H9 (cell line): ENCODE measurements around the gene NIM1K. TPM values are rescaled to one million over a fixed set of nuclear protein-coding genes. Genes with fewer than 3 reads are reported as not detected.

ENCODE experiments used
- DNase-seq: peaks from one replicate; pipeline ENCODE4 v3.0.0-alpha.2; 2017
- H2AFZ ChIP-seq: one replicate; pipeline ENCODE4 v1.6.1; 2013; ENCODE audit warnings: mild to moderate bottlenecking, low read length, control low read depth, moderate library complexity
- H2AK5ac ChIP-seq: 2 replicates; pipeline ENCODE4 v1.6.1; 2013; ENCODE audit warnings: low read length, control low read depth, mixed read lengths; ENCODE audit not compliant: insufficient read length
- H2BK120ac ChIP-seq: one replicate; pipeline ENCODE4 v1.6.1; 2013; ENCODE audit warnings: low read depth, mild to moderate bottlenecking, low read length, control low read depth, inconsistent platforms; ENCODE audit not compliant: poor library complexity, severe bottlenecking
- H2BK12ac ChIP-seq: 2 replicates; pipeline ENCODE4 v1.6.1; 2013; ENCODE audit warnings: low read length, control low read depth, mixed read lengths, low read depth; ENCODE audit not compliant: insufficient read length
- H2BK15ac ChIP-seq: 2 replicates; pipeline ENCODE4 v1.6.1; 2013; ENCODE audit warnings: low read depth, low read length, control low read depth
- H2BK20ac ChIP-seq: one replicate; pipeline ENCODE4 v1.6.1; 2013; ENCODE audit warnings: low read depth, mild to moderate bottlenecking, low read length, control low read depth, inconsistent platforms; ENCODE audit not compliant: poor library complexity, severe bottlenecking
- H2BK5ac ChIP-seq: 2 replicates; pipeline ENCODE4 v1.6.1; 2013; ENCODE audit warnings: low read length, control low read depth, mixed read lengths; ENCODE audit not compliant: insufficient read length
- H3K14ac ChIP-seq: 2 replicates; pipeline ENCODE4 v1.6.1; 2013; ENCODE audit warnings: low read length, control low read depth; ENCODE audit not compliant: insufficient read depth
- H3K18ac ChIP-seq: 2 replicates; pipeline ENCODE4 v1.6.1; 2013; ENCODE audit warnings: low read depth, mild to moderate bottlenecking, mixed read lengths, low read length, control low read depth; ENCODE audit not compliant: insufficient read length
- H3K23ac ChIP-seq: 2 replicates; pipeline ENCODE4 v1.6.1; 2013; ENCODE audit warnings: low read length, control low read depth, mixed read lengths, low read depth; ENCODE audit not compliant: insufficient read length
- H3K23me2 ChIP-seq: 2 replicates; pipeline ENCODE4 v1.6.1; 2013; ENCODE audit warnings: low read depth, mild to moderate bottlenecking, mixed read lengths, low read length, control low read depth; ENCODE audit not compliant: insufficient read length, poor library complexity, severe bottlenecking
- H3K27ac ChIP-seq: 2 replicates; pipeline ENCODE4 v1.5.1; 2013; ENCODE audit warnings: low read length, control low read depth, mixed read lengths, low read depth; ENCODE audit not compliant: insufficient read length
- H3K27me3 ChIP-seq: 2 replicates; pipeline ENCODE4 v1.6.1; 2013; ENCODE audit warnings: low read length, control low read depth, inconsistent platforms; ENCODE audit not compliant: insufficient read depth
- H3K4ac ChIP-seq: 2 replicates; pipeline ENCODE4 v1.6.1; 2013; ENCODE audit warnings: low read depth, mild to moderate bottlenecking, control low read depth, inconsistent platforms, low read length, moderate library complexity
- H3K4me1 ChIP-seq: 2 replicates; pipeline ENCODE4 v1.6.1; 2013; ENCODE audit warnings: low read length, control low read depth, inconsistent platforms; ENCODE audit not compliant: insufficient read depth
- H3K4me2 ChIP-seq: 2 replicates; pipeline ENCODE4 v1.6.1; 2013; ENCODE audit warnings: low read length, control low read depth, mixed read lengths; ENCODE audit not compliant: insufficient read length, insufficient read depth
- H3K56ac ChIP-seq: 2 replicates; pipeline ENCODE4 v1.6.1; 2013; ENCODE audit warnings: low read depth, mild to moderate bottlenecking, mixed read lengths, low read length, control low read depth; ENCODE audit not compliant: insufficient read length
- H3K79me1 ChIP-seq: 2 replicates; pipeline ENCODE4 v1.6.1; 2013; ENCODE audit warnings: low read depth, mild to moderate bottlenecking, moderate library complexity, low read length, control low read depth, inconsistent platforms; ENCODE audit not compliant: insufficient read depth, poor library complexity, severe bottlenecking
- H3K79me2 ChIP-seq: 2 replicates; pipeline ENCODE4 v1.6.1; 2013; ENCODE audit warnings: low read length, control low read depth, inconsistent platforms; ENCODE audit not compliant: insufficient read depth
- H3K9ac ChIP-seq: 2 replicates; pipeline ENCODE4 v1.6.1; 2013; ENCODE audit warnings: low read length, control low read depth, mixed read lengths; ENCODE audit not compliant: insufficient read length; ENCODE audit errors: extremely low read depth
- H3K9me3 ChIP-seq: one replicate; pipeline ENCODE4 v1.6.1; 2013; ENCODE audit warnings: low read depth, low read length, inconsistent platforms; ENCODE audit not compliant: control insufficient read depth
- H3T11ph ChIP-seq: one replicate; pipeline ENCODE4 v1.6.1; 2013; ENCODE audit warnings: mild to moderate bottlenecking, low read length, control low read depth, inconsistent platforms
- H4K20me1 ChIP-seq: one replicate; pipeline ENCODE4 v1.6.1; 2013; ENCODE audit not compliant: control insufficient read depth, insufficient read length, insufficient read depth
- H4K5ac ChIP-seq: 2 replicates; pipeline ENCODE4 v1.6.1; 2013; ENCODE audit warnings: low read depth, mild to moderate bottlenecking, mixed read lengths, low read length, control low read depth; ENCODE audit not compliant: insufficient read length
- H4K8ac ChIP-seq: replicated peaks from 2 replicates; pipeline ENCODE4 v1.6.1; 2013; ENCODE audit warnings: low read length, control low read depth, mixed read lengths, low read depth; ENCODE audit not compliant: insufficient read length
- H4K91ac ChIP-seq: 2 replicates; pipeline ENCODE4 v1.6.1; 2013; ENCODE audit warnings: low read depth, mild to moderate bottlenecking, moderate library complexity, mixed read lengths, low read length, control low read depth; ENCODE audit not compliant: insufficient read length
- H3K27ac Mint-ChIP-seq, 3 experiments: 2 replicates in 2 of 3; 3 replicates in 1 of 3; pipeline ENCODE4 v1.8.0; 2020 to 2021; ENCODE audit warnings: mixed read lengths in 3 of 3, mild to moderate bottlenecking in 1 of 3, moderate library complexity in 1 of 3
- H3K27me3 Mint-ChIP-seq: 2 replicates; pipeline ENCODE4 v1.8.0; 2021; ENCODE audit warnings: low read depth, mild to moderate bottlenecking, moderate library complexity, mixed read lengths
- H3K36me3 Mint-ChIP-seq, 3 experiments: 2 replicates in 2 of 3; 3 replicates in 1 of 3; pipeline ENCODE4 v1.8.0; 2020 to 2021; ENCODE audit warnings: low read depth in 3 of 3, mixed read lengths in 3 of 3; ENCODE audit not compliant: insufficient read depth in 1 of 3
- H3K4me1 Mint-ChIP-seq, 2 experiments: 2 replicates each; pipeline ENCODE4 v1.8.0; 2020; ENCODE audit warnings: mixed read lengths in 2 of 2
- H3K4me3 Mint-ChIP-seq, 2 experiments: 2 replicates in 1 of 2; 3 replicates in 1 of 2; pipeline ENCODE4 v1.8.0; 2020 to 2021; ENCODE audit warnings: mild to moderate bottlenecking in 2 of 2, mixed read lengths in 2 of 2, moderate library complexity in 1 of 2
- H3K9me3 Mint-ChIP-seq, 2 experiments: 2 replicates in 1 of 2; 3 replicates in 1 of 2; pipeline ENCODE4 v1.8.0; 2020; ENCODE audit warnings: mild to moderate bottlenecking in 2 of 2, mixed read lengths in 2 of 2, moderate library complexity in 1 of 2
- WGBS: extraction: QIAGEN DNeasy Blood & Tissue Kit; methylation state at CpG from one replicate; pipeline ENCODE4 v1.1.7; 2013; ENCODE audit warnings: missing lambda C conversion rate, low lambda C conversion rate, mixed read lengths; ENCODE audit not compliant: insufficient read length; ENCODE audit errors: extremely low coverage; 5-methylcytosine and 5-hydroxymethylcytosine counted together
- total RNA-seq: library from RNA; stranded (reverse); gene quantifications from 2 replicates; pipeline ENCODE4 v1.2.1, GENCODE V29; 2021
- TF ChIP-seq, protein P1 (sequence below): fragments of 200-600 bp; sonication (generic); conservative IDR thresholded peaks from 3 replicates; pipeline ENCODE4 v1.8.0; 2021; ENCODE audit warnings: antibody characterized with exemption, mild to moderate bottlenecking

NIM1K gene
- total RNA-seq, 1 experiment from 2014 or later = 0.07 TPM

DNA sequence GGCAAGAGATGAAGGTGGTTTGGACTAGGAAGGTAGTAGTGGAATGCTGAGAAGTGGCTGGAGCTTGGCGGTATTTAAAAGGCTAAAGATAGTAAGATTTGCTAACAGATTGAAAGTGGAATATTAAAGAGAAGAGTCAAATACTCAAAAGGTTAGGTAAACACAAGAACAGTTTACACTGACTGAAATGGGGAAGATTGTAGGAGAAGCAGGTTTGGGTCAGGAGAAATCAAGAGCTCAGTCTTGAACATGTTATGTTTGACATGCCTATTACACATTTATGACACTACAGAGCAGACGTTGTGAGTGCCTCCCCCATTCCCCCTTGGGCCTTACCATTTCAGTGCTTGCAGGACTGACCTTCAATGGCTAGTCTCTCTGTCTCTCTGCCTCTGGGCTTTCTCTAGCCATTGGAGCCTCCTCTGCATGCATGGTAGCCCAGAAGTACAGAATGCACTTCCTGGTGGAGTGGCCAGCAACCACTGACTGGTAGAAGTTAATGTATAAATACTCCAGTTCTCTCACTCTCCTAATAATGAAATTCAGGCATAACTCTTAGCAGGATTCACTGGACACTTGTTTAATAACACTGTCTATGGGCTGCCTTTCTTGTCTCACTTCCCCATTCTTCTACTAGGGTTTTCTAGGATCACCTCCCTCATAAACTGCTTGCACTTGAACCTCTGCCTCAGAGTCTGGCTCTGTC, 64.4 kb downstream of the NIM1K start:
- no peak for DNase-seq
- Histone ChIP-seq H2AK5ac (no peak overlapping the region), H4K91ac (no peak overlapping the region), H3K4me1 (no peaks in the 10 kb centered on the region), H3K23me2 (no peaks in the 10 kb centered on the region), H3K4me2 (no peak overlapping the region), H2BK120ac (no peak overlapping the region), H2BK15ac (no peak overlapping the region), H4K5ac (no peak overlapping the region), H4K8ac (no peak overlapping the region), H3K14ac (no peak overlapping the region), H3K4ac (no peak overlapping the region), H2AFZ (no peak overlapping the region), H3K79me1 (no peaks in the 10 kb centered on the region), H3K27me3 (no peaks in the 10 kb centered on the region), H3K9me3 (no peaks in the 10 kb centered on the region), H2BK5ac (no peak overlapping the region), H3K27ac (no peak overlapping the region), H2BK20ac (no peak overlapping the region), H3K18ac (no peak overlapping the region), H2BK12ac (no peak overlapping the region), H3K9ac (no peak overlapping the region), H3K56ac (no peak overlapping the region), H3T11ph (no peak overlapping the region), H3K23ac (no peak overlapping the region), H3K79me2 (no peaks in the 10 kb centered on the region), H4K20me1 (no peaks in the 10 kb centered on the region)
- no peaks in the 10 kb centered on the region; a peak in 1 of 5 replicates for H3K9me3 Mint-ChIP-seq
- no peaks in the 10 kb centered on the region for H3K4me1 Mint-ChIP-seq
- no peak overlapping the region for H3K4me3 Mint-ChIP-seq
- TF ChIP-seq, protein P1, sequence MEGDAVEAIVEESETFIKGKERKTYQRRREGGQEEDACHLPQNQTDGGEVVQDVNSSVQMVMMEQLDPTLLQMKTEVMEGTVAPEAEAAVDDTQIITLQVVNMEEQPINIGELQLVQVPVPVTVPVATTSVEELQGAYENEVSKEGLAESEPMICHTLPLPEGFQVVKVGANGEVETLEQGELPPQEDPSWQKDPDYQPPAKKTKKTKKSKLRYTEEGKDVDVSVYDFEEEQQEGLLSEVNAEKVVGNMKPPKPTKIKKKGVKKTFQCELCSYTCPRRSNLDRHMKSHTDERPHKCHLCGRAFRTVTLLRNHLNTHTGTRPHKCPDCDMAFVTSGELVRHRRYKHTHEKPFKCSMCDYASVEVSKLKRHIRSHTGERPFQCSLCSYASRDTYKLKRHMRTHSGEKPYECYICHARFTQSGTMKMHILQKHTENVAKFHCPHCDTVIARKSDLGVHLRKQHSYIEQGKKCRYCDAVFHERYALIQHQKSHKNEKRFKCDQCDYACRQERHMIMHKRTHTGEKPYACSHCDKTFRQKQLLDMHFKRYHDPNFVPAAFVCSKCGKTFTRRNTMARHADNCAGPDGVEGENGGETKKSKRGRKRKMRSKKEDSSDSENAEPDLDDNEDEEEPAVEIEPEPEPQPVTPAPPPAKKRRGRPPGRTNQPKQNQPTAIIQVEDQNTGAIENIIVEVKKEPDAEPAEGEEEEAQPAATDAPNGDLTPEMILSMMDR = no peak
- peaks cover 9% of the 10 kb centered on the region; the same call in 1 of the 2 replicates for H3K27me3 Mint-ChIP-seq
- no peak overlapping the region for H3K27ac Mint-ChIP-seq
- no CpG with 5 or more reads among the region's 2 CpGs for WGBS
- H3K36me3 Mint-ChIP-seq = no peaks in the 10 kb centered on the region
